Activated CD8-positive, alpha-beta memory T cell treated with anti-CD3 and anti-CD28 coated beads for 48 hours (primary cell): ENCODE data around the gene ANO8.

Experiments used
- DNase-seq, 3 experiments: peaks; one replicate each; pipeline ENCODE4 v3.0.0-alpha.2; 2020; ENCODE audit warnings: low read depth in 2 of 3, low spot score in 2 of 3

The ANO8 gene

DNA sequence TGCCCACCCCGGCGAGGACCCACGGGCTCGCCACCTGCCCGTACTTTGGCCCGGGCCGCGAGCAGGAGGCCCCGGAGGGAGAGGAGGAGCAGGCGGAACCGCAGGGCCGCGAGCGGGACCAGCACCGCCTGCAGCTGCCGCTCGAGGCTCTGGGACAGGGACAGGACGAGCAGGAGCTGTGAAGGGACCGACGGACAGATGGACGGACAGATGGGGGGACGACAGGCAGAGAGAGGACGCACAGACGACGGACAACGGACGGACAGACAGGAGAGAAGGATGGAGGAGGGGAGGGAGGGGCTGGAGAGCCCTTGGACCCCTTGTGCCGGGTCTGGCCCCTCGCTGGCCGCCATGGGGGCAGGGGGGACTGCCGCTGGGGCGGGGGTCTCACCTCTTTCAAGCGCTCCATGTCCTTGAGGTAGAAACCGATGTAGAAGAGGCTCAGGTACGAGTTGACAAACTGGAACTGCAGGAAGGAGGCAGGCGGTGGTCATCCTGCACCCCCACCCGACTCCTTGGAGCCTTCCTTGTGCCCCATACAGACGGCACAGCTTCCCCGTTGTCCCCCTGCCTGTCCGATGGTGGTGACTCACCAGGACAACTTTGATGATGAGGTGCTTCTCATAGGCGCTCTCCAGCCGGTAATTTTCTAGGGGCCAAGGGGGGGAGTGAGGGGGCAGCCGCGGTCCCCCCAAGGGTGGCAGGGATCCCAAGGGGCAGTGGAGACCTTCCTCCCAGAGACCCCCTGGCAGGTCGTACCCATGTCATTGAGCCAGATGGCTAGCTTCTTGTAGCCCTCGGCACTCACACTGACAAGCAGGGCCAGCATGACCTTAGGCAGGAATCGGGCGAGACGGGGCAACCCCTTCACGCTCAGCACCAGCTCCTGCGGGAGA lies 5.0 kb downstream of the ANO8 start:
- no peak for DNase-seq

DNA sequence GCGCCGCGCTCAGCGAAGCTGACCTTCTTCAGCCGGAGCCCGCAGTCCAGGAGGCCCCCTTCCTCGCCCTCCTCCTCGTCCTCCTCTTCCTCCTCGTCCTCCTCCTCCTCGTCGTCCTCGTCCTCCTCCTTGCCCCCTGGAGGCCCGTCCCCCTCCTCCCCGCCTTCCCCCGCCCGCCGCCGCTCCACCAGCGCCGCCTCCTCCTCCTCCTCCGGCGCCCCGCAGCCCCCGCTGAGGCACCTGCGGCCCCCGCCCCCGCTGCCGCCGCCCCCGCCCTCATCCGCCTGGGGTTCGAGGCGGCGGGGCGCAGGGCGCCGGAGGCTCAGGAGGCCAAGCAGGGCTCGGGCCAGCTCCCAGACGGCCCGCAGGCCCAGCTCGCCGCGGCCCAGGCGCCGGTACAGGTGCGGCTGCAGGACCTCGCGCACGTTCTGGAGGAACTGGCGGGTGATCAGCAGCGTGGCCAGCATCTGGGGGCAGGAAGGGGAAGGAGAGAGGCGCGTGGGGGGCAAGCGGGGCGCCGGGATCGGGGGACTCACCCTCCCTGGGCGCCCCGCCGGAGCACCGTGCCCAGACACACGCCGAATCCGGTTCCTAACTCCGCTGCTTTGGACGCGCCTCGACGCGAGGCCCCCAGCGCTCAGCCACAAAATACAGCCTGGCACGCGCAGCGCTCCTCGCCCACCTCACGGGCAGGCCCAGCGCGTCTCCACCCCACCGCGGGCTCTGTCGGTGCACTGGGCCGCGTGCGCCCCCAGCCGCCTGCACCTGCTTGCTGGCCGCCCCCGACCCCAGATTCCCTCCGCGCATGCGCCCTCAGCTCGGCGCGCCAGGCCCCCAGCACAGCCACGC lies 5.9 kb downstream of the ANO8 start:
- DNase-seq: no peak

DNA sequence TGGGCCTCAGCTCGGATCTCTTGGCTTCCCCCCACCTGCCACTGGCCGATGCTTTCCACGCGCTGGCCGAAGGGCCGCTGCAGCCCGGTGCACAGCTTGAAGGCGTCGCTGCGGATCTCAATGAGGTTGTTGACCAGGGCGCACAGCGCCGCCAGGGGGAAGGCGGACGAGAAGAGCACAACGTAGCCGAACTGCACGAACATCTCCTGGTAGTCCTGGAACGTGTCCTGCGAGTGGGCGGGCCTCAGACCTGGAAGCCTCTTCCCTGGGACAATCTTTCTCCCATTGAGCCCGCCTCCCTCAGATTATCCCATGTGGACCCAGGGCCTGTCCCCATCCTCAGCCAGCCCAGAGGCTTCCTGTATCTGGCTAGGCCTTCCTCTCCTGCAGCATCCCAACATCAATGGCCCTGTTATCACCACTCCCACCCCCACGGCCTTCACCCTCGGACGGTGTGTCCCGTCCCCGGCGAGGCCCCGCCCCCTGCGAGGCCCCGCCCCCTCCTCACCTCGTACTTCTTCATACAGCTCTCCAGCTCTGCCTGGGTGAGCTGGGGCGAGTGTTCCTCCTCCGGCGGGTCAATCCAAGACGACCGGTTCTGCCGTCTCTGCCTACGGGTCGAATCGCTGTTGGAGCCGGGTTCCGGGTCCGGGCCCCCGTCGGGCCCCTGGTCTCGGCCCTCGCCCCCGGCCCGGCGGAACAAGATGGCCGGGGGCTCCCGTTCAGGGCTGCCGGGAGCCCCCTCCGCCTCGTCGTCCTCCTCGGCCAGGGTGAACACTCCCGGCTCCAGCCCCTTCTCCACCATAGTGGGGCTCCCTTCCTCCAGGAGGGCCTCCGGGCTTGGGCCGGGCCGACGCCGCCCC lies 6.8 kb downstream of the ANO8 start:
- no peak for DNase-seq

DNA sequence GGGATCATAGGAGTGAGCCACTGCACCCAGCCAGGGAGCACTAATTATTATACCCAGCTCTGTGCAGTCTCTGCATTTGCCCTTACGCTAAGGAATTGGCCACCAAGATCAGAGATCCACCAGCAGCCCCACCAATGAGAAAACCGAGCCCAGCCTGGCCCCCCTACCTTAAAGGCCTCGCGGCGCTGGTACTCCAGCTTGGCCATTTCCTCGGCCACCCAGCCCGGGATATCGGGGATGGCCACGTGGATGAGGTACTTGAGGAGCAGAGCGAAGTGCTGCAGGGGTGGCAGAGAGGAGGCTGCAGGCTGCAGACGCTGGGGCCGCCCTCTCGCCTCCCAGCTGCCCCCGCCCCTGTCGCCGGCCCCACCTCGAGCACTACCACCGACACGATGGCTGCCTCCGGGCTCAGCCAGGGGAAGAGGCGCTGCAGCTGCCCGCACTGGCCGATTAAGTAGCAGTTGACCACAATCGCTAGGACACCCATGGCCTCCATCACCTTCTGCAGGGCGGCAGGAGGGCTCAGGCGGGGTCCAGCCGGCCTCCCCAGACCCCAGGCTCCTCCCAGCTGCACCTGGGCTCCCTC lies 7.5 kb downstream of the ANO8 start:
- no peak for DNase-seq

DNA sequence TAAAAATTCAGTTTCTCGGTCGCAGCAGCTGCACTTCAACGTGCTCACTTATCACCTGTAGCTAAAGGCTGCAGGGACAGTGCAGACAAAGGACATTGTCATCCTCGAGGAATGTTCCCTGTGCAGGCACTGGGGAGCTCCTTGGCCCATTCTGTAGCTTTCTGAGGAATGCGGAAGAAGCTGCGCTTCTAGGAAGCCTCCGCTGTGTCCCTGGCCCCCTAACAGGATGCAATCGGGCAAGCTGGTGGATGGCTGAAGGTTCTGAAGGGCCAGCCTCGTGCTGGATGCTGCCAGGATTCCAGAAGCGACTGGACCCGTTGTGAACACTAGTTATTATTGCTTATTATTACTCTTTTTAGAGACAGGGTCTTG lies 8.1 kb downstream of the ANO8 start:
- no peak for DNase-seq

DNA sequence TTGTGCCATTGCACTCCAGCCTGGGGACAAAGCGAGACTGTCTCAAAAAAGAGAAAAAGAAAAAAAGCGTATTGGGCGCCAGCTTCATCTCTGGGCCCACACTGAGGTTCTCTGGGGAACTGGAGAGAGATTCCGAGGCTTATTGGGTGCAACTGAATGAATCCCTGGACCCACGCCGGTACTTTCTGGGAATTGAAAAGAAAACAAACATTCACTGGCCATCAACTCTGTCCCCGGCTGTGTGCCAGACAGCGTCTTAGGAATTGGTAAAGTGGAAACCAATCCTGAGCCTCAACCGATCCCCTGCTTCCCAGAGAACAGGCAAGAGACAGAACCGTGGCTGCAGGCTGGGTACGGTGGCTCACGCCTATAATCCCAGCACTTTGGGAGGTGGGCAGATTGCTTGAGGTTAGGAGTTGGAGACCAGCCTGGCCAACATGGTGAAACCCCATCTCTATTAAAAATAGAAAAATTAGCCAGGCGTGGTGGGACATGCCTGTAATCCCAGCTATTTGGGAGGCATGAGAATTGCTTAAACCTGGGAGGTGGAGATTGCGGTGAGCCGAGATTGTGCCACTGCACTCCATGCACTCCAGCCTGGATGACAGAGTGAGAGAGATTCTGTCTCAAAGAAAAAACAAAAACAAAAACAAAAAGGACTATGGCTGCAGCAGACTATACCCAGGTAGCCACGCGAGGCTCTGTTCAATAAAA lies 8.6 kb downstream of the ANO8 start:
- no peak for DNase-seq

DNA sequence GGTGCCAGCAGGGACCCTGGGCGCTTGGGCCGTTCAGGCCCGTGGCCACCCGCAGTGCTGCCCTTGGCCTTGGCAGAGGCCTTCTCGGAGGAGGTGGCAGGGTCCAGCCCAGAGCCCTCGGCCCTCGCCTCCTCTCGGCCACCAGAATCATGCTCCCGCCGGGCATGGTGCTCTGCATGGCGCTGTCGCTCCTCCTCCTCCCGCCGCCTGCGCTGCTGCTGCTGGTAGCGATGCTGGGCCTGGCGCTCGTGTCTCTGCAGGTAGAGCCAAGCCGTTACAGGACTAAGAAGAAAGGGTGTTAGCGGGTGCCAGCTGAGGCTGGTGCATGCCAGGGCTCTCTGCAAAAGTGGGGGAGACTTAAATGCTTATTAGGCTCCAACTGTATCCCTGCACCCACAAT lies 9.5 kb downstream of the ANO8 start:
- DNase-seq: no peak

DNA sequence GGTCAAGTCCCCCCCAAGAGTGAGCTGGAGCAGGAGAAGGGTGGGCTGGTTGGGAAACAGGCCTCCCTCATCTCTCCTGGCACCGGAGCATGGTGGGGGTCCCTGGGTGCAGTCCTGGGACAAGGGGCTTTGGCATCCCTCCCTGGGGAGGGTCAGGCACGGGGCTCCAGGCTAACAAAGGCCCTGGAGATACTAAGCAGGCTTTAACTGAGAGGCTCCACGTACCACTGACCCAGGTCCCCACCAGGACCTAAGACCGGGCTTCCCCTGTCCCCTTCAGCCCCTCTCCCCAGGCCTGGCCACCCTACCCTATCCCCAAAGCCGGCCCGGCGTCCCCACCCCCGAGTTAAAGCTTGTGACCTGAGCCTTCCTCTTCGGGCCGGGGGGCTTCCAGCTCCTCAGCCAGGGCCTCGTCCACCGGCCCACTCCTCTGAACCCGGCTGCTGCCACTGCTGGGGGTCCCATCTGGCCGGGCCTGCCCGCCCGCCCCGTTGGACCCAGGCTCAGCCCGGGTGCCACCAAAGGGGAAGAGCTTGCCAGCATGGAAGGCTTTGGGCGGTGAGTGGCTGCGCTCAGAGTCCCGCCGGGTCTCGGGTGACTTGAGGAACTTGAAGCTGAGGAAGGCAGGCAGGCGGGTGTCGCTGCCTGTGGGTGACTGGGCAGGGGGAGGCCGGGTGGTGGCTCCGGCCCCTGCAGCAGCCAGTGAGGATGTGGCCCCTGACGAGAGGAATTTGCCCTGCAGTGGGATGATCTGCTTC lies 10.1 kb downstream of the ANO8 start:
- DNase-seq: no peak

DNA sequence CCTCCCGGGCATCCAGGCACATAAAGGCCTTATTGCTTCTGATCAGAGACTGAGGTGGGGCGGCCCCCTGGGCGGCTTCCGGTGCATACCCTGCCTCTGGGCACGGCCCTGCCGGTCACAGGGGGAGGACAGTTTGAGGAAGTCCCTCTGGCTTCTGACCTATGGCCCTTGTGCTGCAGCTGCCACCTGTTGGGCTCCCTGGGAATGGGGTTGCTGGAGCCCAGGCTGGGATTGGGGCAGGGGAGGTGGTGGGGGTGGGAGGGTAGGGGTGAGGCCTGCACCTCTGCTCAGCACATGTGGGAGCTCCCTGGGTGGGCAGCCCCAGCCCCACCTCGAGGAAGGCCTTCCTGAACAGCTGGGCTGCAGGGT lies 10.7 kb downstream of the ANO8 start:
- no peak for DNase-seq

DNA sequence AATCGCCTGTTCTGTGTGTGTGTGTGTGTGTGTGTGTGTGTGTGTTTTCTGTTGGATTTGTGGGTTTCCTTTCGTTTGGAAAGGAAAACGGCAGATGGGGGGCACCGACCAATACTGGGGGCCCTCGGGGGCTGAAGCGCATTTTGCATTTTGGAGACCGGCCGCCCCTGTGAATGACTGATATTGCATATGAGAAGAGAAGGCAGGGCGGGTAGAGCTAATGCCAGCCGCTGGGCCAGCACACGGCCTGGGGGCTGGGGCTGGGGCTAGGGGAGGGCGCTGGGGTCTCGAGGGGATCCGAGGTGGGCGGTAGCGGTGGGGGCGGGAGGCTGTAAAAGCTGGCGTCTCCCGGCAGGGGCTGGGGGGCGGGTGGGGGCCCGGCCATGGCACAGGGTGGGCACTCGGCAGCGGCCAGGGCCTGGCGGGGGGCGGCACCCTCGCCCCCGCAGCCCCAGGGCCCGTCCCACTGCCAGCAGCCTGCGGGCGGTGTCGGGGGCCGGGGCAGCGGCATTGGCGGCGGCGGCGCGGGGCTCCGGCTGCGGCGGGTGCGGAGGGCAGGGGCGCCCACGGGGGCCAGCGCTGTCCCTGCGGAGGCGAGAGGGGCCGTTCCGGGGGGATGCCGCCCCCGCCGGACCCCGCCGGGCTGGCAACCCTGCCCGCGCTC lies 11.2 kb downstream of the ANO8 start:
- no peak for DNase-seq

DNA sequence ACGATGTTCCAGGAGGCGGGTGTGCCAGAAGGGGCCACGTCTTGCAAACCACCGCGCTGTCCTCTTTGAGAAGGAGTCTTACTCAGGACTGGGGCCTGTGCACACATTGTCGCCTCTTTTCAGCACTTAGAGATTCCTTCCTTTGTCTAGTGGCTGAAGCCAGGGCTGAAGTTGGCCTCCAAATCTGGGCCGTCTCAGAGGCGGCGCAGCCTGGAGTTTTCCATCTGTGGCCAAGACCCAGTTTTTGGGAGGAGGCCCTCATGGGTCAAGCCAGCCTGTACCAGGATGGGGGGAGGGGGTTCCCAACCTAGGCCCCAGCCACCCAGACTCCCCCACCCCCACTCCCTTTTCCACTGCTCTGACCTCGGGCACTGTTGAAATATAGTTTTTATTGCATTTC lies 11.8 kb downstream of the ANO8 start:
- no peak for DNase-seq

DNA sequence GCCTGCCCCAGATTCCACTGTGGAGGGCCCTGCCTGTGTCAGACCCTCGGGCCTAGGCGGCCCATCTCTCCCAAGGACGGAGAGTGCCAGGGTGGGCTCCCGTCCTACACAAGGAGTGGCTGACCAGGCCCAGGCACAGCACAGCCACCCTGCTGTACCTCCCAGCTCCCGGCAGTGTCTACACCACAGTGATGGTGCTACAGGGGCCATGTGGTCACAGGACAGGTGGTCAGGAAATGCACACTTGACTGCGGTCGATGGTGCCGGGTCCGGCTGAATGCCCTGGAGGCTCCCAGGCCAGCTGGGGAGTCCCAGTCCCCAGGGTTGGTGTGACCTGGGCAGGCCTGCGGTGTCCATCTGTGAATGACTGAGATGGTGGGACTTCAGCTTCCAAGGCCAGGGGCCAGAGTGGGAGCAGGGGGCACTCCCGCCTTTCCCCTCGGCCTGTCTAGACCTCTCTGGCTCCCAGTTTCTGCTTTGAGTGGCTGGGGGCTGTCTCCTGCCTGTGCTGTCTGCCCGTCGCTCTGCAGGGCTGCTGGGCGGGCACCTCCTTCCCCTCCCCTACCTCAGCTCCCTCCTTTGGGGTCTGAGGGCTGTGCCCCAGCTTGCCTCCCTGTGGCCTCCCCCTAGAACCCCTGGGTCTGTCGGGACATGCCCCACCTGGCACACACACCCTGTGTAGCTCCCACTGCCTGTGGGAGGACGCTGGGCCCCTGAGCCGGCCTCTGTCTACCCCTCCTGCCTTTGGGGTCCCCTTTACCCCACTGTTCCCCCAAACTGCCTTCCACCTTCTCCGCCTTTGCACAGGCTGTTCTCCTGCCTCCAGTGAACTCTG lies 12.8 kb downstream of the ANO8 start:
- DNase-seq: no peak

DNA sequence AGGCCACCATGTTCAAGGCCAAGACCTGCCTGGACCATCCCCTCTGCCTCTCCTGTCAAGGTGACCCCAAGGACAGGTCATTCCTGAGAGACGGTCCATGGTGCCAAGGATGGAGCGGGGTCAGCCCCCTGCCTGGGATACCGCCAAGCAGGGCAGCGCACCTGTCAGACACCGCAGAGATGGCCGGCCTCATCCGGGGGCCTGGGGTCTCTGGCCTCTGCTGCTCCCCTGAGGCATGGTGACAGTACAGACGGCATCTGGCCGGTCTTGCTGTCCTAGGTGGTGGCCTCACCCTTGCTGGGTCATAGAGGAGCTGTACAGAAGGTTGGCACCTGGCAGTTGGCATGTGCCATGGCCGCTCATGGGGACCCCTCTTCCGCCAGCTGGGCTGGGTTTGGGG lies 14.2 kb downstream of the ANO8 start:
- no peak for DNase-seq

DNA sequence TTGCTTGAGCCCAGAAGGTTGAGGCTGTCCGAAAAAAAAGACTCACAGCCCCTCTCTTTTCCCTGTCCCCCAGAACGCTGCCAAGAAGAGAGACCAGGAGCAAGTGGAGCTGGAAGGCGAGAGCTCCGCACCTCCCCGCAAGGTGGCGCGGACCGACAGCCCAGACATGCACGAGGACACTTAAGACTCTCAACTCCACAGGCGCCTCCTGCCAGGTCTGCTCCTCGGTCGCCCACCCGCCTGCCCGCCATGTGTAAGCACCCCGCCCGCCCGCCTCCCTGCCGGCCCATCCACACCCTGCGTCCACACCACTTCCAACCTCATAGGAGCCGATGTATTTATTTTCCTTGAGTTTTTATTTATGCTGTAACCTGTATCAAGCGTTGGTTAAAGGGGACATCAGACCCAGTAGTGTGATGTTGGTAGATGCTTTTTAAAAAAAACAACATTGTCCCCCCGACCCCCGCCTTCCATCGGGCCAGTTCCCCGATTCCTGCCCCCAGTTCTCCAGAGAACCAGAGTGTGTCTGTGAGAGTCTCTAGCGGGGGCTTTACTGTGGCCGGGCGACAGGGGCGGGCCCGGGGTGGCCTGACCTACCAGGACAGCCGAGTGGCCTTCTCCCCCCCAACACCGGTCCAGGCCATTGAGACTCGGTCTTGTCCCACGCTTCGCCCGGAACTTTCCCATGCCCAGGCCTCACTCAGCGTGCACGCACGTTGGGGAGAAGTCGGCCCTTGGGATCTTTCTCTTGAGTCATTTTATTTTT lies 15.0 kb downstream of the ANO8 start:
- DNase-seq: no peak

DNA sequence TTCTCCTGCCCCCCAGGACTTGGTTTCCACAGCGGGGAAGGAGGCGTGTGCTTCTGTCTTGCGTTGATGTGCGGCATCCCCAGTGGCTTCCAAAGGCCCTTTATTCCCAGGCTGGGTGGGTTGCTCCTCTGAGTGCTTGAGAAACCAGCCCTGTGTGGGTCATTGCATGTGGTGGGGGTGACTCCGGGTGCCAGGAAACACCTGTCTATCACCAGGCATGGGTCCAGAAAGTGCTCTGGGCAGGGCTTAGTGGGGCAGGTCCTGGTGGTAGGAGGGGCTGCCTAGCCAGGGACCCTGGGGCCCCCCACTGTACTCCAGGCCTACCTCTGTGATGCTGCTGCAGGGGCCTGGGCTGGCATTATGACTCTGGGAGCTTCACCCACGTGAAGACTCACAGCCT lies 15.7 kb downstream of the ANO8 start:
- no peak for DNase-seq

DNA sequence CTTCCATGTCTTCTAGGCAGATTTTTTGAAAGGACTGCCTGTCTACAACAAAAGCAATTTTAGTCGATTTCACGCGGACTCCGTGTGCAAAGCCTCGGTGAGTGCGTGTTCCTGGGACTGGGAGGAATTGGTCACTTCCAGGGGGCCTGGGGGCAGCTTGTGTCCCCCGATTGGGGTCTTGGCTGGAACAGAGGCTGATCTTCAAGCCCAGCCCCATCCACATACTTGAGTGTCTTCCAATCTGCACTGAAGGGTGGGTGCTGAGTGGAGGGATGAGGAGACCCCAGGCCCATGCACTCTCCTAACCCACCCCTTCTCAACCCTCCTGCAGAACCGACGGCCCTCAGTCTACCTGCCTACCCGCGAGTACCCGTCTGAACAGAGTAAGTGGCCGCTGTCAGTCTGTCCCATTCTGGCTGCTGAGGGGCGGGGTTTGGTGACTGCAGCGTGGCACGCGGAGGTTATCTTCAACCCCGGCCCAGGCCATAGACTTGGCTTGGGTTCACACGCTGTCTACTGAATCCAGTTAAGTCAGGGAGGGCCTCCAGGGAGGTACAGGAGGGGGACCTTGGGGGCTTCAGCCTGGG lies 20.6 kb downstream of the ANO8 start:
- no peak for DNase-seq
